Renal pelvis (tissue), 4 donors: ENCODE data around the gene SF3B3. TPM values are rescaled to one million over a fixed set of nuclear protein-coding genes. Genes with fewer than 3 reads are reported as not detected.
"Not testable (repeated sequence)": the region's sequence is repeated elsewhere in the genome, so short reads cannot be mapped to it uniquely, and the experiment has no call there.

Source experiments
- DNase-seq: peaks from one replicate; pipeline ENCODE4 v3.0.0-alpha.2; 2013
- polyA plus RNA-seq, 3 donors: library from polyadenylated mRNA; unstranded; fragments of 120-200 nt; gene quantifications; one replicate each; pipeline ENCODE4 v1.2.1, GENCODE V29; 2013; ENCODE audit not compliant: insufficient read length in 3 of 3

Gene SF3B3
- polyA plus RNA-seq, 3 donors = 372 to 405 (median 381) TPM

GRCh38 chr16:70582280-70582978 is 58.8 kb downstream of the SF3B3 start:
- no peak for DNase-seq

GRCh38 chr16:70586731-70587130 is 63.1 kb downstream of the SF3B3 start:
- DNase-seq = no peak

DNA sequence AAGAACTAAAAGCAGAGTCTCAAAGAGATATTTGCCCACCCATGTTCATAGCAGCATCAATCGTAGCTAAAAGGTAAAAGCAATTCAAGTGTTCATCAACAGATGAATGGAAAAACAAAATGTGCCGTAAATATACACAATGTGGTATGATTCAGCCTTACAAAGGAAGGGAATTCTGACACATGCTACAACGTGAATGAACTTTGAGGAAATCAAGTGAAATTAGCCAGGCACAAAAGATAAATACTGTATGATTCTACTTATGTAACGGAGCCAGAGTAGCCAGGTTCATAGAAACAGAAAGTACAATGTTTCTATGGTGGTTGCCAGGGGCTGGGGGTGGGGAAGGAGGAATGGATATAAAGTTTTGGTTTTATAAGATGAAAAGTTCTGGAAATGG is 64.9 kb downstream of the SF3B3 start:
- DNase-seq = no peak

DNA sequence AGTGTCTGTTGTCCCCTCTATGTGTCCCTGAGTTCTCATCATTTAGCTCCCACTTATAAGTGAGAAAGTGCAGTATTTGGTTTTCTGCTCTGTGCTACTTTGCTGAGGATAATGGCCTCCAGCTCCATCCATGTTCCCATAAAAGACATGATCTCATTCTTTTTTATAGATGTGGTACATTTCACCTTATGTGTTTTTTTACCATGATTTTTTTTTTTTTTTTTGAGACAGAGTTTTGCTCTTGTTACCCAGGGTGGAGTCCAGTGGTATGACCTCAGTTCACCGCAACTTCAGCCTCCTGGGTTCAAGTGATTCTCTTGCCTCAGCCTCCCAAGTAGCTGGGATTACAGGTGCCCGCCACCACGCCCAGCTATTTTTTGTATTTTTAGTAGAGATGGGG is 65.8 kb downstream of the SF3B3 start:
- DNase-seq = not testable (repeated sequence)

GRCh38 chr16:70589998-70590471 is 66.4 kb downstream of the SF3B3 start:
- no peak for DNase-seq

DNA sequence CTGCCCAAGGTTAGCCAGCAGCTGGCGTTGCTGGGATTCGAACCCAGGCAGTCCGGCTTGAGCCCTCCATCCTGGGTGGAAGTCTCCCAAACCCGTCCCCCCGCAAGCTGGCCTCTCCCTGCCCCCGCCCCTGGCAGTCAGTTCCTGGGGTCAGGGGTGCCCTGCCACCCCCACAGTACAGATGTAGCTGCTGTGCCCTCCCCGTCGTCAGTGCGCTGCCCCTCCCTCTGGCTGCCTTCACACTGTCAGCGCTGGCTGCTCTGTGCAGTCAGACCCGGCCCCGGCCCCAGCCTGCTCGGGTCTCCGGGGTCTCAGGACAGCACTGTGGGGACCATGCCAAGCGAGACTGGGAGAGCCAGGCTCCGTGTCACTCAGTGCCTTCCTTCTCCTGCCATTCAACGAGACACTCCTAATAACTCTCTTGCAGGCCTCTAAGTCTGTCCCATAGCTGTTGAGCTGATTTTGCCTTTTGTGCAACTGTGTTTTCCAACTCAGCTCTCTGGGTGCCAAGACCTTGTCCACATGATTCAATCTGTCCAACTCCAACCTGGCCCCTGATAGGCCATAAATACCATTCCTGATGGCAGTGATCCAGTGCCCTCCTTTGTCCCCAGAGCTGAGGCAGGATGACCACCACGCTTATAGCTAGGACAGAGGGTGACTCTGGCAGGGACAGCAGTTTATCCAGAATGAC is 67.3 kb downstream of the SF3B3 start:
- DNase-seq = no peak

DNA sequence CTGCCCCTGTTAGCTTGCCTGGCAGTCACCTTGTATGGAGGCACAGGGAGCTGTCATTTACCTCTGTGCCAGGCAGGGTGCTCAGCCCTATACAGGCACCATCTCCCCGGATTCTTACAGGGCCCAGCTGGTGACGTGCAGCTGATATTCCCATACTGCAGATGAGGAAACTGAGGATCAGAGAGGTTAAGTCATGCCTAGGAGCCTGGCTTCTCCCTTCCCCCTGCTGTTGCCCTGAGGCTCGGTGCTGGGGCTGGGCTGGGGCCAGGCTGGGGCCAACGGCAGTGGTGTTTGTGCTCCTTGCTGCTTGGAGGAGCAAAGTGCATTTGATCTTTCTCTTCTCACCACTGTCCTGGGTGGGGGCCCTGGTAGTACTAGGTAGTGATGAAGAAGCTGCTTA is 68.0 kb downstream of the SF3B3 start:
- DNase-seq = no peak

- DNase-seq = no peak
Observed at GRCh38 chr16:70592106-70592571, 68.5 kb downstream of the SF3B3 start.

GRCh38 chr16:70593544-70593943 is 69.9 kb downstream of the SF3B3 start:
- no peak for DNase-seq

GRCh38 chr16:70594569-70594968 is 71.0 kb downstream of the SF3B3 start:
- DNase-seq = no peak

GRCh38 chr16:70597135-70597835 is 73.7 kb downstream of the SF3B3 start:
- DNase-seq = no peak

DNA sequence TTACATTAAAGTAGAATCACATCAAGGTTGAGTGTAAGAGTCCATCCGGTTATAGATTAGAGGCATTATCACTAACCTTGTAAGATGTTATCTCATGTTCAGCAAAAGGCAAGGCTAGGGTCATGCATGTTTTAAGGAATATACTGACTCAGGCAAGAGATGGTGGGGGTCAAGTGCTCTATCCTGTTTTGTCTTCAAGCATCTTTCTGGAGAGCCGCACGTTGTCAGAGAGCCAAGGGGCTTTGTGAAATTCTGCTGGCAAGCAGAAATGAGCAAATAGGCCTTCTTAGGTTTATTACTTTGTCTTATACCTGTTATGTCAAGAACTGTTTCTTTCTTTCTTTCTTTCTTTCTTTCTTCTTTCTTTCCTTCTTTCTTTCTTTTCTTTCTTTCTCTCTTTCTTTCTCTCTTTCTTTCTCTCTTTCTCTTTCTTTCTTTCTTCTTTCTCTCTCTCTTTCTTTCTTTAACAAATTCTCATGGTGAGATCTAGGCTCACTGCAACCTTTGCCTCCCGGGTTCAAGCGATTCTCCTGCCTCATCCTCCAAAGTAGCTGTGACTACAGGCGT is 75.4 kb downstream of the SF3B3 start:
- no peak for DNase-seq

DNA sequence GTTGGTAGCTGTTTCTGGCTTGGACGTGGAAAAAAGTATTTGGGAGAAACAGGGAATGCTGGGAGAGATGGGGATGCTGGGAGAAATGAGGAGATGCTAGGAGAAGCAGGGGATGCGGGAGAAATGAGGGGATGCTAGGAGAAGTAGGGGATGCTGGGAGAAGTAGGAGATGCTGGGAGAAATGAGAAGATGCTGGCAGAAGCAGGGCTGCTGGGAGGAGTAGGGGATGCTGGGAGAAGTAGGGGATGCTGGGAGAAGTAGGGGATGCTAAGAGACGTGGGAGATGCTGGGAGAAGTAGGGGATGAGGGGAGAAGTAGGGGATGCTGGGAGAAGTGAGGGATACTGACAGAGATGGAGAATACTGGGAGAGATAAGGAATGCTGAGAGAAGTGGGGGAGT is 77.1 kb downstream of the SF3B3 start:
- no peak for DNase-seq

GRCh38 chr16:70601576-70602575 is 78.3 kb downstream of the SF3B3 start:
- no peak for DNase-seq

- DNase-seq = no peak
Observed at GRCh38 chr16:70602831-70603230, 79.2 kb downstream of the SF3B3 start.

GRCh38 chr16:70604407-70605282 is 81.0 kb downstream of the SF3B3 start:
- DNase-seq = no peak

- no peak for DNase-seq
Observed at GRCh38 chr16:70605283-70605657, 81.7 kb downstream of the SF3B3 start.

GRCh38 chr16:70608521-70608920 is 84.9 kb downstream of the SF3B3 start:
- DNase-seq = no peak

- no peak for DNase-seq
Observed at GRCh38 chr16:70610273-70611223, 86.9 kb downstream of the SF3B3 start.
